Cortex of kidney (tissue), 1 donor: ENCODE data around the gene HIF3A.

Source experiments
- DNase-seq: peaks from one replicate; lab custom pipeline; 2025; lab: John Stamatoyannopoulos, UW

Gene HIF3A

DNA sequence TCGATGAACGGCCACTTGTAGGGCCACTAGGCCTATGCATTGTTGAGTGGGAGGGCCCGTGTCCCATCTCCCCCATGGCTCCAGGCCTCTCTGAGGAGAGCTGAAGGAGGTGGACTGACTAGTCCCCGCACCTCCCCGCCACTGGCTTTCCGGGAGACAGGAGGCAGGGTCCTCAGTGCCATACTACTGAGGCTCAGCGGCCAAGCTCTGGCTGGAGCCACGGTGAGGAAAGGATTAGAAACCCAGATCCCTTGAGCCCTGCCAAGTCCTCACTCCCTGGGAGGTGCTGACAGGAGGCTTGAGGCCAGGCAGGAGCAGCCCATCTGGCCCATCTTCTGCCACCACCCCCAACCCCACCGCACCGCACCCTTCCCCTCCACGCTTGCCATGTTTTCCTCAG, 87.6 kb downstream of the HIF3A start:
- no peak for DNase-seq

DNA sequence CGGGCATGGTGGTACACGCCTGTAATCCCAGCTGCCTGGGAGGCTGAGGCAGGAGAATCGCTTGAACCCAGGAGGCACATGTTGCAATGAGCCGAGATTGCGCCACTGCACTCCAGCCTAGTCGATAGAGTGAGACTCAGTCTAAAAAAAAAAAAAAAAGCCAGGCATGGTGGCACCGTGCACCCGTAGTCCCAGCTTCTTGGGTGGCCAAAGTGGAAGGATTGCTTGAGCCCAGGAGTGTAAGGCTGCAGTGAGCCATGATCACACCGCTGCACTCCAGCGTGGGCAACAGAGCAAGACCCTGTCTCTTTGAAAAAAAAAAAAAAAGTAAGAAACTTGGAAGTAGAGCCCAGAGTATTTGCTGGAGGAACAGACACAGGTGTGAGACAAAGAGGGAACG, 88.8 kb downstream of the HIF3A start:
- DNase-seq: no peak

DNA sequence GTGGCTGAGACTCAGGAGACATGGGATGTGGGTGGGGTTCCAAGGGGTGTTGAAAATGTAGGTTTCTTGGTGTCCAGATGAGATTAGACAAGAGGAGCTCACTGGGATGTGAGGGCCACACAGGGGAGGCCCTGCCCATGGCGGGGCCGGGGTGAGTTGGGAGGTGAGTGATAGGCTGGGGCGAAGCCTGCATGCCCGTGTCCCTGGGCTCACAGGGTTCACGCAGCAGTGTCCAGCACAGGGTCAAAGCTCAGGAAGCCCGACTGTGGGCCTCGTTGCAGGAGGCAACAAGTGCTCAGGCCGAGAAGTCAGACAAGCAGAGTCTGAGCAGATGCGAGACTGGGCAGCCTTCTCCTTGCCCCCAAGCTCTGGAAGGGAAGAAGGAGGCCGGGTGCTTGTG, 89.3 kb downstream of the HIF3A start:
- no peak for DNase-seq

DNA sequence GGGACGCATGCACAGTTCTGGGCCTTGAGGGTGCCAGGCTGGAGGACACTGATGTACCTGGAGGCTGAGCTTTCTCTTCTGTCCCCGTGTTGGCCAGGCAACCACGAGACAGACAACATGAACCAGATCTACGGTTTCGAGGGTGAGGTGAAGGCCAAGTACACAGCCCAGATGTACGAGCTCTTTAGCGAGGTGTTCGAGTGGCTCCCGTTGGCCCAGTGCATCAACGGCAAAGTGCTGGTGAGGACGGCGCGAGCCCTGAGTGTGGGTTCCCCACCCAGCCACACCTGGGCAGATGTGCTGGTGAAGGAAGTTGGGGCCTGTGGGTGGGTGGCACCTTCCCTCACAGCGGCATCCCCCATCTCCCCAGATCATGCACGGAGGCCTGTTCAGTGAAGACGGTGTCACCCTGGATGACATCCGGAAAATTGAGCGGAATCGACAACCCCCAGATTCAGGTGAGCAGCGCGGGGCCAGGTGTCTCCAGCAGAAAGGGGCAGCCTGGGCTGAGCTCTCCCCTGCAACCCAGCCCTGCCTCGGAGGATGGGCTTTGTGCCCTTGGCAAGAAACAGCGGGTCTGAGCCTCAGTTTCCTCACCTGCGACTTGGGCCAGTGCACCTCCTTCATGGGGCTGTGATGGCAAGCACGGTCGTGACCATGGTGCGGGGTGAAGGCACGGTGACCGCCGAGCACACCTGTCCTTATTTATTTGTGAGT, 90.3 kb downstream of the HIF3A start:
- DNase-seq: no peak

DNA sequence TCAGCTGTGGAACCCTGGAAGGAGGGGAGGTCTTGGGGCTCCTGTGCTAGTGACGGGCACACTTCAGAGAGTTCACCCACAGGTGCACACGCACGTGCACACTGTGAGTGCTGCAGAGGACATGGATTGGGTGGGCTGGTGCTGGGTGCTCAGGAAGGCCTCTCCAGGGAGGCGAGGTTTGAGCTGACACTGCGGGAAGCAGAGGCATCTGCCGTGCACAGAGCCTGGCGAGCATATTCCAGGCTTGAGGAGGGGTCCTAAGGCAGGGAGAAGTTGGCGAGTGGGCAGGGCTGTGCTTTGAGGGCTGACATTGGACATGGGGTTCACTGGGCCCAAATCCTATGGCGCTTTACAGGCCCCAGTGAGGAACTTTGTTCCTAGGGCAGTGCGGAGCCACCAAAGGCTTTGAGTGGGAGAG, 90.9 kb downstream of the HIF3A start:
- DNase-seq: no peak

DNA sequence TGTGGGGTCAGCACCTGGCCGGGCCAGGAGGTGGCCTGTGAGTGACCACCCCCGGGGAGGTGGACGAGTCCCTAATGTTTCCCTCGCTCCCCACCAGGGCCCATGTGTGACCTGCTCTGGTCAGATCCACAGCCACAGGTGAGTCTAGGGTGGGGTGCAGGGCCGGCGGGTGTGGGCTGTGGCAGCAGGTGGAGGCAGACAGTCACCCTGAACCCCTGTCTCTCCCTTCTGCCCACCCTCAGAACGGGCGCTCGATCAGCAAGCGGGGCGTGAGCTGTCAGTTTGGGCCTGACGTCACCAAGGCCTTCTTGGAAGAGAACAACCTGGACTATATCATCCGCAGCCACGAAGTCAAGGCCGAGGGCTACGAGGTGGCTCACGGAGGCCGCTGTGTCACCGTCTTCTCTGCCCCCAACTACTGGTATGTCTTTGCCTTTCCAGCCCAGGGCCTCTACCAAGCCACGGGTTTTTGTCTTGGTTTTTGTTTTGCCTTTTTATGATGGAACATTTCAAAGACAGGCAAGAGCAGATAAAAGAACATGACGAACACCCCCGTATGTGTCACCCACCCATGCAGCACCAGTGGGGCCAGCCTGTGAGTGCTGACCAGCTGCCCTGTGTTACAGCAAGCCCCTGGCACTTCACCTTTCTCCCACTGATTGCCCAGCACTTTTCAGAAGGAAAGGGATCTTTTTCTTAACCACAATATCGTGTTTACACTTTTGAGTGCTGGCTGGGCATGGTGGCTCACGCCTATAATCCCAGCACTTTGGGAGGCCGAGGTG, 91.7 kb downstream of the HIF3A start:
- DNase-seq: no peak

DNA sequence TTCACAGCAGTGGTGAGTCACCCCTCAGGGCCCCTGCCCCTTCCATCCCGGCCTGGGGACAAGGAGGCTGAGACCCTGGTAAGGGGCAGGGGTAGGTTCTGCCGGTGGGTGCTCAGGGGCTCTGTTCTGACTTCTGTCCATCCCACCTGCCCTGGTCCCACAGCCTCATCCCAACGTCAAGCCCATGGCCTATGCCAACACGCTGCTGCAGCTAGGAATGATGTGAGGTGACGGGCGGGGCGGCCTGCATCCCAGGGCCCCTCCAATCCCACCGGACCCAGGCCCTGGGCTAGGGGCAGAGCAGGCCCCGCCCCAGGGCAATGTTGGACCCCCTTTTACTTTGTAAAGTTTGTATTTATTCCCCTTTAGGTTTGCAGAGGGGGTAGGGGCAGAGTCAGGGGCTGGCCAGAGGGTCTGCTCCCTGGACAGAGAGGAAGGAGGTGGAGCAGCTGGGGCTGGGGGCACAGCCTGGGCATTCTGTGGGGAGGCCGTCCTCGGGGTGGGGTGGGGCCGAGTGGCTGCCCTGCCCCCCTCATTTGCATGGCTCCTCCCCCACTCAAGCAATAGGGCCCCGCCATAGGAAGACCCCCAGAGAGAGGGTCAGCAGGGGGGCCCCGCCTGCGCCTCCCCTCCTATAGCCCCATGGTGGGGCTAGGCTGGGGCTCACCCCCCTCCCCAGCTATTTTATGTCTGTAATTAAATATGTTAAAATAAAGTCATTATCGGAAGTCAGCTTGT, 93.4 kb downstream of the HIF3A start:
- no peak for DNase-seq

DNA sequence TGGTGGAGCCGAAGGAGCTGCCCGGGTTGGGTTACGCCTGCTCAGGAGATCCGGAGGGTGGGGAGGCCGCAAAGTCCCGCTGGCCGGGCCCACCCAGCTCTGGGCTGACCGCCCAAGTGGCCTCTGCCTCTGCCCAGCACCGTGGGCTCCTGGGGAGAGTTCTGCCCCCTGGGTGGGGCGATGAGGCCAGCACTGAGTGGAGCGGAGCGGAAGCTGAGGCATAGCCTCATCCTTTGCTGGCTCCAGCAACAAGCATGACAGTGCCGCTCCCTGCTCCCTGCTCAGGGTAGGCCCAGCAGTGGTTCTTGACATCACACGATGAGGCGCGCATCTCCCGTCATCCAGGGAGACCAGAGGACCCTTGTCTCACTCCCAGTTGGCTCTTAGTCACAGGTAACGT, 94.0 kb downstream of the HIF3A start:
- DNase-seq: no peak

DNA sequence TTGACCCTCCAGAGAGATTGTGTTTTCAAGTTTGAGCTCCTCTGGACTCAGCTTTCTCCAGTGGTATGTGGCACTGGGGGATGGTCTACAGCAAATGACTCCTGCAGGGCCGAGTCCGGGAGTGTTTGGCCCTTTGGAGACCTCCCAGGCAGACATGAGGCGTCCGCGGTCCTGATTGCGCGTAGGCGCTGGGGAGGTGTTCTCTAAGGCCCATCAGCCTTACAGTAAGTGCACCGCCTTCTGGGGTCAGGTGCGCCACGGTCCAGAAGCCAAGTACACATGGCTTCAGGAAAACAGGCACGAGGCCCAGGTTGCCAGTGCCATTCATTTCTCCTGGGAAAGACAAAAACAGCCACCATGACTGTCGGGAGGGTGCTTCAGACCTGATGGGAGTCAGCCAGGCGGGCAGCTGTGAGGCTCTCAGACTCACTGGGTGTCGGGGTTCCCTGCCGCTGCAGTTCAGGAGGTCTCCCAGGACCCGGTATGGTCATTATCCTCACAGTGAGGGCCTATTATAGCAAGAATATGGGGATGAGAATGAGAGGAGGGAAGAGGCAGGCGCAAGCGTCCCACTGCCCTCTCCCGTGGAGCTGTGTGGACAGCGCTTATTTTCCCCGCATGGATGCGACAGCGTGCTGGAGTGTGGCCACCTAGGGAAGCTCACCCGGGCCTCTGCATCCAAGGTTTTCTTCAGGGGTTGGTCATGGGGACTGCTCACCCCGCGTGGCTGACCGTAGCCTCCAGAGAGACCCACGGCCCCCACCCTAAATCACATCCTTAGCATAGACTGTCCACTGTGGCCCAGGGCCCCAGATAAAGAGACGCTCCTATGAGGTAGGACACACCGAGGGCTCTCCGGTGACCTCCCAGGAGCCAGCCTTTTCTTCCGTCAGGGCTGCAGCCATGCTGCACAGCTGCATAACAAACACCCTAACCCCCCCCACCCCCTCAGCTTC, 94.7 kb downstream of the HIF3A start:
- no peak for DNase-seq

DNA sequence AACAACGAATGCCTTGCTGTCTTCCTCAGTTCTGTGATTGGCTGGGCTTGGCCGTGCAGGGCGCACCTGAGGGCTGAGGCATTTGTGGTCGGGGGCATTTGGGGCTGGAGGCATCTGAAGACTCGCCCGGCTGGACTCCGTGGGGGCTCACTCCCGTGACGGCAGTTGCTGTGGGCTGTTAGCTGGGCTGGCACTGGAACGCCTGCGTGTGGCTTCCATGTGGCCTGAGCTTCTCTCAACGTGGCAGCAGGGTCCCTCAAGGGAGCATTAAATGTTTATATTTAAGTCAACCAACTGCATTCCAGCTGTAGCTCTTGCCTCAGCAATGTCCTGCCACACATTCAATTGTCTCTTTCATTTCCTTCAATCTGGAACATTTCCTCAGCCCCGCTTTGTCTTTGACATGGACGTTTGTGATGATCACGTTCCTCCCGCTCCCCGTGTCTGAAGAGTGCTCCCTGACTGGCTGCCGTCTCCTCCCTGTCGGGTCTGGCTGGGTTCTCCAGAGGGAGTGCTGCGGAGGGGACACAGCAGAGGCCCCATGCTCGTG, 95.5 kb downstream of the HIF3A start:
- DNase-seq: no peak

DNA sequence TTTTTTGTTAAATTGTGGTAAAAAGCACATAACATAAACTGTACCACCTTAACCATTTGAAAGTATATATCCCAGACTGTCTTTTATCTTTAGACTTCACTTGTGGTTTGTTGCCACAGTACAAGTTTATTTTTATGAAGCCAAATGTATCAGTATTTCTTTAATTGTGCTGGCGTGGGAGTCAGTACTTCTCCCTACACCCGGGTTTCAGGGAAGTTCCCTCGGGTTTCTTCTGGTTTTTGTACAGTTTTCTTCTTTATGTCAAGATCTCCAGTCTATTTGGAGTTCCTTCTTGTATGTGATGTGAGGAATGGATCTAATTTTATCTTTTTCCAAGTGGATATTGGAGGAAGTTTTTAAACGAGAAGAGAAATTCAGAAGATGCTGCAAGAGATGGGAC, 96.0 kb downstream of the HIF3A start:
- DNase-seq: no peak
